SU-DHL-6 (cell line): Measurements from ENCODE around the gene DCK.

Experiments used
- H2AFZ ChIP-seq: fragments of 200-600 bp; sonication (generic); 2 replicates; pipeline ENCODE4 v1.6.1; 2014; ENCODE audit warnings: low read depth, mild to moderate bottlenecking, moderate library complexity, mixed read lengths, antibody characterized with exemption, low read length; ENCODE audit not compliant: severe bottlenecking
- H3F3A ChIP-seq: fragments of 200-600 bp; shearing (Covaris generic); 2 replicates; pipeline ENCODE4 v1.6.0; 2016; ENCODE audit warnings: antibody characterized with exemption, mild to moderate bottlenecking; ENCODE audit not compliant: insufficient read depth
- H3K27ac ChIP-seq: fragments of 200-600 bp; sonication (generic); 2 replicates; pipeline ENCODE4 v1.5.1; 2016; ENCODE audit warnings: low read depth, mild to moderate bottlenecking, low read length, moderate library complexity, mixed read lengths
- H3K27me3 ChIP-seq: fragments of 200-600 bp; sonication (generic), shearing (Covaris generic); 2 replicates; pipeline ENCODE4 v1.6.0; 2014; ENCODE audit warnings: mild to moderate bottlenecking, low read length
- H3K36me3 ChIP-seq: fragments of 200-600 bp; sonication (generic); 2 replicates; pipeline ENCODE4 v1.6.1; 2014; ENCODE audit warnings: mild to moderate bottlenecking, low read length, mixed read lengths
- H3K4me2 ChIP-seq: fragments of 300-600, 200-600 bp; shearing (Covaris generic), sonication (generic); 2 replicates; pipeline ENCODE4 v1.6.0; 2014; ENCODE audit warnings: low read length, low read depth, mild to moderate bottlenecking; ENCODE audit not compliant: poor library complexity, severe bottlenecking
- H3K4me3 ChIP-seq: fragments of 200-600 bp; sonication (generic); 2 replicates; pipeline ENCODE4 v1.5.1; 2014; ENCODE audit warnings: antibody characterized with exemption, low read length, mild to moderate bottlenecking, mixed read lengths; ENCODE audit not compliant: insufficient read depth, poor library complexity, severe bottlenecking
- H3K79me2 ChIP-seq: fragments of 200-600 bp; sonication (generic); 2 replicates; pipeline ENCODE4 v1.6.1; 2014; ENCODE audit warnings: mild to moderate bottlenecking, low read length, moderate library complexity; ENCODE audit not compliant: insufficient read depth
- H3K9ac ChIP-seq: fragments of 200-600 bp; sonication (generic); 2 replicates; pipeline ENCODE4 v1.7.0; 2014; ENCODE audit warnings: mild to moderate bottlenecking, low read length
- H3K9me2 ChIP-seq: fragments of 200-600 bp; sonication (generic); replicated peaks from 2 replicates; pipeline ENCODE4 v1.6.1; 2014; ENCODE audit warnings: low read length; ENCODE audit not compliant: insufficient read depth
- H3K9me3 ChIP-seq: fragments of 200-600 bp; sonication (generic); 2 replicates; pipeline ENCODE4 v1.6.1; 2014; ENCODE audit warnings: low read length, mixed read lengths; ENCODE audit not compliant: insufficient read depth
- H4K20me1 ChIP-seq: fragments of 200-600 bp; sonication (generic); 2 replicates; pipeline ENCODE4 v1.6.1; 2014; ENCODE audit warnings: low read depth, mild to moderate bottlenecking, antibody characterized with exemption, low read length, moderate library complexity, mixed read lengths
- CTCF ChIP-seq: fragments of 200-600 bp; sonication (generic); IDR thresholded peaks from one replicate; pipeline ENCODE4 v1.5.1; 2017; ENCODE audit warnings: antibody characterized with exemption, mild to moderate bottlenecking, low read length, moderate library complexity; ENCODE audit not compliant: insufficient read depth, poor library complexity, severe bottlenecking
- EZH2phosphoT487 ChIP-seq: fragments of 200-600 bp; sonication (generic), shearing (Covaris generic); conservative IDR thresholded peaks from 2 replicates; pipeline ENCODE4 v1.6.1; 2018; ENCODE audit warnings: mild to moderate bottlenecking, antibody characterized with exemption, low read length, moderate library complexity, mixed read lengths

DCK gene

GRCh38 chr4:70976252-70976651, 17.2 kb upstream of the DCK start:
- Histone ChIP-seq H3K9ac (no peak overlapping the region), H3F3A (no peaks in the 10 kb centered on the region), H4K20me1 (no peaks in the 10 kb centered on the region), H3K36me3 (no peaks in the 10 kb centered on the region), H3K4me2 (no peak overlapping the region), H3K79me2 (no peaks in the 10 kb centered on the region), H3K9me3 (no peaks in the 10 kb centered on the region), H3K27ac (no peak overlapping the region), H2AFZ (no peak overlapping the region), H3K4me3 (no peak overlapping the region), H3K27me3 (no peaks in the 10 kb centered on the region), H3K9me2 (no peaks in the 10 kb centered on the region)
- TF ChIP-seq EZH2phosphoT487 (no peak), CTCF (no peak)

- Histone ChIP-seq H3K9me2 (no peaks in the 10 kb centered on the region), H3K27ac (peak overlapping the region; percentile 51), H3K9ac (no peak overlapping the region), H3K27me3 (no peaks in the 10 kb centered on the region), H2AFZ (no peak overlapping the region), H3K4me2 (peak overlapping the region; percentile 40), H3K36me3 (no peaks in the 10 kb centered on the region), H3F3A (peaks cover 4% of the 10 kb centered on the region; the same call in 1 of the 2 replicates), H4K20me1 (no peaks in the 10 kb centered on the region), H3K9me3 (no peaks in the 10 kb centered on the region), H3K4me3 (no peak overlapping the region), H3K79me2 (no peaks in the 10 kb centered on the region)
- TF ChIP-seq EZH2phosphoT487 (no peak), CTCF (no peak)
Observed at GRCh38 chr4:70979445-70980008, 13.9 kb upstream of the DCK start.

- Histone ChIP-seq H3K79me2 (no peaks in the 10 kb centered on the region), H2AFZ (no peak overlapping the region), H3K27ac (peak overlapping the region; percentile 51), H3K9ac (no peak overlapping the region), H3K4me2 (peak overlapping the region; percentile 40), H3F3A (peaks cover 4% of the 10 kb centered on the region; the same call in 1 of the 2 replicates), H3K9me2 (no peaks in the 10 kb centered on the region), H3K9me3 (no peaks in the 10 kb centered on the region), H3K4me3 (no peak overlapping the region), H3K36me3 (no peaks in the 10 kb centered on the region), H3K27me3 (no peaks in the 10 kb centered on the region), H4K20me1 (no peaks in the 10 kb centered on the region)
- TF ChIP-seq CTCF (no peak), EZH2phosphoT487 (no peak)
Observed at GRCh38 chr4:70980196-70980595, 13.3 kb upstream of the DCK start.
